ENCODE data around the gene CHD3.
A peak's percentile ranks its signal among the peaks of the same experiment; 100 is the strongest.
"Not testable (repeated sequence)": the region's sequence is repeated elsewhere in the genome, so short reads cannot be mapped to it uniquely, and the experiment has no call there.

The CHD3 gene

GRCh38 chr17:7850701-7851437, 37.7 kb upstream of the CHD3 start:
- no peak for DNase-seq

GRCh38 chr17:7851438-7852261, 36.9 kb upstream of the CHD3 start:
- DNase-seq, result peak; percentile 95

DNA sequence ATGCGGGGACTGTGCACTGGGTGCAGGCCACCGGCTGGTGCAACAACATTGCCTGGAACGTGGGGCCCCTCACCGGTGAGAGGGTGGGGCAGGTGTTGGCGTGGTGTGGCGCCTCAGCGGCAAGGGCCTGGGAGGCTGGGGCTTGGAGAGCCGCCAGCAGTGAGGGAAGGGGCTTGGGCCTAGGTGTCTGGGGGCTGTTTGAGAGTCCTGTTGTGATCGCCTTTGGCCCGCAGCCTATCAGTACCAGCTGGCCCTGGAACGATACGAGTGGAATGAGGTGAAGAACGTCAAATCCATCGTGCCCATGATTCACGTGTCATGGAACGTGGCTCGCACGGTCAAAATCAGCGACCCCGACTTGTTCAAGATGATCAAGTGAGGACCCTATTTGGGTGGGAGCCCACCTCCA, 36.3 kb upstream of the CHD3 start:
- no peak for DNase-seq

GRCh38 chr17:7852919-7853690, 35.5 kb upstream of the CHD3 start:
- DNase-seq, result no peak

- no peak for DNase-seq
Observed at GRCh38 chr17:7853691-7854038, 34.9 kb upstream of the CHD3 start.

DNA sequence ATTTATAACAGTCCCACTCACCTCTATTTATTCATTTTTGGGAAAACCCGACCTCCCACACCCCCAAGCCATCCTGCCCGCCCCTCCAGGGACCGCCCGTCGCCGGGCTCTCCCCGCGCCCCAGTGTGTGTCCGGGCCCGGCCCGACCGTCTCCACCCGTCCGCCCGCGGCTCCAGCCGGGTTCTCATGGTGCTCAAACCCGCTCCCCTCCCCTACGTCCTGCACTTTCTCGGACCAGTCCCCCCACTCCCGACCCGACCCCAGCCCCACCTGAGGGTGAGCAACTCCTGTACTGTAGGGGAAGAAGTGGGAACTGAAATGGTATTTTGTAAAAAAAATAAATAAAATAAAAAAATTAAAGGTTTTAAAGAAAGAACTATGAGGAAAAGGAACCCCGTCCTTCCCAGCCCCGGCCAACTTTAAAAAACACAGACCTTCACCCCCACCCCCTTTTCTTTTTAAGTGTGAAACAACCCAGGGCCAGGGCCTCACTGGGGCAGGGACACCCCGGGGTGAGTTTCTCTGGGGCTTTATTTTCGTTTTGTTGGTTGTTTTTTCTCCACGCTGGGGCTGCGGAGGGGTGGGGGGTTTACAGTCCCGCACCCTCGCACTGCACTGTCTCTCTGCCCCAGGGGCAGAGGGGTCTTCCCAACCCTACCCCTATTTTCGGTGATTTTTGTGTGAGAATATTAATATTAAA, 34.4 kb upstream of the CHD3 start:
- DNase-seq, result no peak

DNA sequence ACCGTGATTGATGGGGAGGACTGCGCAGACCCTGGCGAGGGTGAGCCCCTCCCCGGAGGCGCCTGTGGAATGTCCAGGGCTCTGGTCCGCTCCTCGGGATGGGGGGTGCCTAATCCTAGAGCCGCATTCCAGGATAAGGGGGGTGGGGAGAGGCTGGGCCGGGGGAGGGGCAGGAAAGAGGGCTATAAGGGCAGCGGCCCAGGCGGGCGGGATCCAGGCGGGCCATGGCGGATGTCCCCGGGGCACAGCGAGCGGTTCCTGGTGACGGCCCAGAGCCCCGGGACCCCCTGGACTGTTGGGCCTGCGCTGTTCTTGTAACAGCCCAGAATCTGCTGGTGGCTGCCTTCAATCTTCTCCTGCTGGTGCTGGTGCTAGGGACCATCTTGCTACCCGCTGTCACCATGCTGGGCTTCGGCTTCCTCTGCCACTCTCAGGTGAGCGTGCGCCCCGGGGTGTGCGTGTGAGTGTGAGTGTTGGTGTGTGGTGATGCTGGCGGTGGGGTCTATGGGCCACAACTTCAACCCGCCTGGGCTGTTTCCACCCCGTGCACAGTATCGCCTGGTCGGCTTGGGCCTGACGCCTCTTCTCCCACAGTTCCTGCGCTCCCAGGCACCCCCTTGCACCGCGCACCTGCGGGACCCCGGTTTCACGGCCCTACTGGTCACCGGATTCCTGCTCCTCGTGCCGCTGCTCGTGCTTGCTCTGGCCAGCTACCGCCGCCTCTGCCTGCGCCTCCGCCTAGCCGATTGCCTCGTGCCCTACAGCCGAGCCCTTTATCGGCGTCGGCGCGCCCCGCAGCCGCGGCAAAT, 33.5 kb upstream of the CHD3 start, which contains the start of gene TMEM88:
TSS of gene TMEM88 (plus strand) at position 216 of the 809 bp plus-strand sequence. CDS start at position 225, 9 bp downstream.
- no peak for DNase-seq

- DNase-seq, result no peak
Observed at GRCh38 chr17:7855660-7856010, 33.0 kb upstream of the CHD3 start.

DNA sequence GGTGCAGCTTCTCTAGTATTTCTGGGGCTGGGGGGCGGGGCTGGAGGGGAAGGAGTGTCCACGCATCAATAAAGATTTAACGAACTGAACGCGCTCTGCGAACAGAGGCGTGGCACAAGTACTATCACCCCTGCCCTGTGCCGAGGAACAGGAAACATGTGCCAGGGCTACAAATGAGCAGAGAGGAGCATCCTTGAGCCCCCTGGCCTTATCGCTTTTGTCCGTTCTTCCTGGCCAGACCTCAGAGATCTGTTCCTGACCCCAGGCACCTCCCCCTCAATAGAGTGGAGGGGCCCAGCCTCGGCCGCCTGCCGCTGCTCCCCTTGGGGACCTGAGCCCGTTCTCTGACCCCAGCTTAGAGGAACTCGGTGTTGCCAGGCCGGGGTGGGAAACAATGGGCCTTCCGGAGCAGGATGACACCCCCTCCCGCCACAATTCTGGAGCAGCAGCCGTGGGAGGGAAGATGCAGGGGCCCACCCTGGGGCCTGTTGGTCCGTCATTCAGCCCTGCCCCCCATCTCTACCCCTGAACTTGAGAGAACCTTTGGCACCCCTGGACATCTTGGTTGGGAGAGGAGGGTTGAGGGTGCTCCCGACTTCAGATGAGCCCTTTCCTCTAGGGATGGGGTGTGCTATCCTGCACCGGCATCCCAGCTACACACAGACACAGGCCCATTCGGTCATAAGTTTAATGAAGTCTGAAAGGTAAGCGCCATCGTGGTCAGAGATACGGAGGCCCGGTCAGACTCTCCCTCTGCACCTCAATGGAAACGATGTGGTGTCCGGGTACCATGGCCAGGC, 32.4 kb upstream of the CHD3 start:
- DNase-seq, result peak; percentile 48

DNA sequence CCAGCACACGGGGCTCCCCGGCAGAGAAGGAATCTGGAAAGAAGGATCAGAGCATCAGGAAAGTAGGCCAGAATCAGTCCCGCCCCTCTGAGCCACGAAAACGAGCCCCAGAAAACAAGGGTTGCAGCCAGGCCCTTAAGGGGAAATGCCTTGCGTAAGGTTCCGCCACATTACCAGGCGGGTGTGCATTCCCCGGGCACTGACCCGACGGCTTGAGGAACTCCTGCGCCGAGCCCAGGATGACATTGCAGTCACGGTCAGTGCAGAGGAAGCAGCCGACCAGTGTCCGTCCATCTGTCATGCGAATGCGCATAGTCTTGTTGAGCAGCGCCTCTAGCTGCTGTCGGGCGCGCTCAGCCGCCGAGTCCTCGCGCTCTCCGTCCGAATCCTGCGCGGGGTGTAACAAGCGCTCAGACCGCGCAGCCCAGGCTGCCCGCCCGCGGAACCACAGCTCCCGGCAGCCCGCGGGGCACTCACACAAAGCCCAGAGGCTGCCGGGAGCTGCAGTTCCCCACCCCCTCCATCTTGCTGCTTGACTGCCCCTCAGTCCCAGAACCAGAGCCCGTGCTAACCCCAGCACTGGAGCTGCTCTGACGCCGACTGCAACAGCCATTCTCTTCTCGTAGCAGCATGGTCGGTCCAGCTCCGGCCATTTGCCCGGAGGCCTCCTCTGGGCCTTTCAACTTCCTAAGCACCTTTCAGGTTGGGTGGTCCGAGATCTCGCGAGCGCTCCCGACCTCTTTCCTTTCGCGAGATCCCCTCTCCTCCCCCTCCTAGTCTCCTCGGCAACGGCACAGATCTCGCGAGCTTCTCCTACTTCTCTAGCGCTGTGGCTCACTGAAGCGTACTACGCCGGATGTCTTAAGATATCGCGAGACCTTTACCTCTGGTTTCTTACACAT, 31.5 kb upstream of the CHD3 start, which contains the start of gene NAA38:
TSS of gene NAA38 (minus strand) at position 749 of the 902 bp plus-strand sequence. CDS start at position 653, 96 bp downstream.
- DNase-seq, result peak; percentile 92

DNA sequence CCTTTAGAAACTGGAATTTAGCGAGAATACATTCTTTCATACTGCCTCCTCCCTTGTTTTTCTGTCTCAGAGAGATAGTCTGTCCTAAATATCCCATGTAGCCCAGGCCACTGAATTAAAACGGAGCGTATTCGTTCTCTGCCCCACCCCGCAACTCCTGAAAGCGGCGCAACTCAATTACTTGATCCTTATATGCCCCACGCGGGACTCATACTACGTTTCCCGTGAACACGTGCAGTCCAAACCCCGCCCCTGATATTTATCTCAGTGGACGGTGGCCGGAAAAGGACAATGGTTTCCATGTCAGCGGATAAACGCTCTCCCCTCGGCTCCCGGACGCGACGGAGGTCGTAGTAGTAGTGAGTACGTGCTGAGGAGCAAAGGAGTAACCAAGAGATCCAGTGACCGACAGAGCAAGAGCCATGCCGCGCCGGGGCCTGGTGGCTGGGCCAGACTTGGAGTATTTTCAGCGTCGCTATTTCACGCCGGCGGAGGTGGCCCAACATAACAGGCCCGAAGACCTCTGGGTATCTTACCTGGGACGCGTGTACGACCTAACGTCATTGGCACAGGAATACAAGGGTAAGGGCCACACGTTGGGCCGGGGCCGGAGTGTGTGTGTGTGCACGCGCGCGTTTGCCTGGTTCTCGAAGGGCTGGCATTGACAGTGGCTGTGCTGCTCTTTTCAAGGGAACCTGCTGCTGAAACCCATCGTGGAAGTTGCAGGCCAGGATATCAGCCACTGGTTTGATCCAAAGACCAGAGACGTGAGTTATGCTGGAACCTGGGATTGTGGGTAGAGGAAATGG, 30.7 kb upstream of the CHD3 start, which contains the start of gene CYB5D1:
TSS of gene CYB5D1 (plus strand) at position 291 of the 809 bp plus-strand sequence. CDS start at position 423, 132 bp downstream.
- DNase-seq, result peak; percentile 86

DNA sequence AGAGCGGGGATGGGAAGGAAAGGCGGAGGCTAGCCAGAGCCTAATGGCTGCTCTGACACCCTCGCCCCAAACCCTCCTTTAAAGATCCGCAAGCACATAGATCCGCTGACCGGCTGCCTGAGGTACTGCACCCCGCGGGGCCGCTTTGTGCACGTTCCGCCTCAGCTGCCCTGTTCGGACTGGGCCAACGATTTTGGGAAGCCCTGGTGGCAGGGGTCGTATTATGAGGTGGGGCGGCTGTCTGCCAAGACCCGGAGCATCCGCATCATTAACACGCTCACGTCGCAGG, 30.1 kb upstream of the CHD3 start:
- DNase-seq, result peak; percentile 58

DNA sequence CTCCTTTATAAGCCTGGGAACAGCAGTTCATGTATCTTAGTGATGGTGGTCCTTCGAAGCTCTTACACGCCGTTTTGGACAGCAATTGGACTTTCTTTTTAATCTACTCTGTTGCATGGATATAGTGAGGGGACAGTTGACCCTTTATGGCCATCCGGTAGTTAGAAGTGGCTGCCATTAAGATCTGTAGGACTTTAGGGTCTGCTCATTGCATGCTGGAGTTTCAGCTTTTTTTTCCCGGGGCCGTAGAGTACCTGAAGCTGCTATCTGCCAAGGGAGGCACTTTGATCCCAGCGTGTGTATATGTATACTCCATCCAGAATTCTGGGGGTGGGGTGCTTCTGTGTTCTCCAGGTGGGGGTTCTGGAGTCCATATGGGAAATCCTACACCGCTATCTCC, 29.6 kb upstream of the CHD3 start:
- DNase-seq, result no peak

DNA sequence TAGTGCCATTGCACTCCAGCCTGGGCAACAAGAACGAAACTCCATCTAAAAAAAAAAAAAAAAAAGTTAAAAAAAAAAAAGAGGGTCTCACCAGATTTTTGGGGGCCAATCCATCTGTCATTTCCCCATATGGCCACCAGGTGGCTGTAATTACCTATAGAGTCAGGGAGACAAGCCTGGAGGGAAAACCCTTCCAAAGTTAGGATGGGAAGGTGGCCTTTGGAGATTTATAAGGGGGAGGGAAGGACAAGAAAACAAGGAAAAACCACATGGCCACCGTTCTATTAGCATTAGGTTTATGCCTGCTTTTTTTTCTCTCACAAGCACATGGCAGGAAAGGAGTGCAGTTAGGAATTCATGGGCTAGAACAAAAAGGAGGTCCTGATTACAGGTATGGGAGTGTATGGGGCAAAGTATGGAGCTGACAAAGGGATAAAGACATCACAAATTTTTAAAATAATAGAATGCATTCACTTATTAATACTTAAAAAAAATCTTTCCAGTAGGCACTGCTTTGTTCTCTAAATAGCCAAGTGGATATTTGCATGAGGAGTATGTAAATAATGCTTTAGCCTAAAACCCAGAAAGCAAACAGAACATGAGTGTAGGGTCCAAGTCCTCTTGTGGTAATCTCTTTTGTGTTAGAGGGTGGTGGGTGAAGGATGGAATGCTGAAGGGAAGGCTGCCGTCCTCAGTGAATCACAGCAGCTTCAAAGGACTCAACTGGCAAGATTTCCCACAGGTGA, 25.7 kb upstream of the CHD3 start:
- peak; percentile 45 for DNase-seq

GRCh38 chr17:7864384-7864783, 24.2 kb upstream of the CHD3 start:
- DNase-seq, result not testable (repeated sequence)

DNA sequence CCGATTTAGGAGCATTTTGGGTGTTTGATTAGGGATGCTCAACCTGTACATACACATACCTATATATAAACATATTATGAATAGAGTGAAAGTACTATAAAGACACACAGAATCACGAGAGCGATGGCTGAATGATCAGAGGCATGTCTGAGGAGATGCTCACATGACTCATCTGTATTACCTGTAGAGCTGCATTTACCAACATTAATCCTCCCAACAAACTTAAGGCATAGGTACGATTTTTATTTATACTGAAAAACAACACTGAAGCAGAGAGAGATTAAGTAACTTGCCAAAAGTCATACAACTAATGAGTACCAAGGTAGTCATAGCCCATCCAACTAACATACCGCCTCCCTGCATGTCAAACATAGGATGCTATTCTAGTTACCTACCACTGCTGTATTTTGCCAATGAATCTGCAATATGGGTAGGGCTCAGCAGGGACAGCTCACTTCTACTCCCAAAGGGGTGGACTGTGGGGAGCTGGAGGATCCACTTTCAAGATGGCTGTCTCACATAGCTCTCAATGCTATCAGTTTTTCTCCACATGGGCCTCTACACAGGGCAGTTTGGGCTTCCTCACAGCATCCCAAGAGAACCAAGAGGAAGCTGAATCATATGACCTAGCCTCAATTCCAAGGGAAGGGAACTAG, 23.5 kb upstream of the CHD3 start:
- no peak for DNase-seq

- DNase-seq, result no peak
Observed at GRCh38 chr17:7867881-7868329, 20.7 kb upstream of the CHD3 start.

DNA sequence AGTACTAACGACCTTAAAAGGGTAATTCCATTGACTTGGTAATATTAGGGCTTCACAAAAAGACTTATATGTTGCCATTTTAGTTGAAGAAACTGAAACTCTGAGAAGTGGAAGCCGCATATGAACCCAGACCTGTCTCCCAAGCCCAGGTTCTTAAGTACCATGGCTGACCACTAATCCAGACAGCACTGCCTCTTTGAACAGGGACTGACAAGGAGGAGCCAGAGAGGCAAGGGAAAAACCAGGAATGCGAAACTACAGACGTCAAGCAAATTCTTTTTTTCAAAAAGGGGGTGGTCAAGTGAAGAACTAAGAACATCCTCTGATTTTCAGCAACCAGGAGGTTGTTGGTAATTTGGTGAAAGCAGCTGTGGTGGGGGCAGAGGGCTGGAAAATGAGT, 15.5 kb upstream of the CHD3 start:
- DNase-seq, result no peak

Data from activated naive CD4-positive, alpha-beta T cell treated with anti-CD3 and anti-CD28 coated beads, Interleukin-2, amount 50 U/mL, for 16 hours (primary cell).